K562 (cell line): Measurements from ENCODE around the gene LDLRAD3. TPM values are rescaled to one million over a fixed set of nuclear protein-coding genes. Genes with fewer than 3 reads are reported as not detected.

Experiments used
- CBX2 ChIP-seq: fragments of 200-600 bp; sonication (generic); IDR thresholded peaks from one replicate; pipeline ENCODE4 v1.6.1; 2012; ENCODE audit warnings: mild to moderate bottlenecking, low read length, inconsistent platforms; ENCODE audit not compliant: insufficient read depth, poor library complexity, severe bottlenecking
- CHD4 ChIP-seq: fragments of 200-600 bp; sonication (generic); IDR thresholded peaks from 3 replicates; pipeline ENCODE4 v1.6.1; 2012; ENCODE audit warnings: low read depth, mild to moderate bottlenecking, mixed read lengths, low read length, inconsistent platforms; ENCODE audit not compliant: insufficient read depth, insufficient replicate concordance, poor library complexity, severe bottlenecking
- CTBP1 ChIP-seq: fragments of 450-650 bp; IDR thresholded peaks from 2 replicates; pipeline ENCODE4 v1.6.1; 2016; ENCODE audit warnings: borderline replicate concordance
- DNMT1 ChIP-seq: fragments of 450-650 bp; IDR thresholded peaks from 2 replicates; pipeline ENCODE4 v1.6.1; 2016; ENCODE audit warnings: antibody characterized with exemption, mild to moderate bottlenecking
- FOXK1 ChIP-seq: sonication (generic); formaldehyde crosslinking; IDR thresholded peaks from 2 replicates; pipeline ENCODE4 v1.8.0; 2022; ENCODE audit warnings: missing genetic modification reagents, mild to moderate bottlenecking, borderline replicate concordance
- GABPB1 ChIP-seq: sonication (generic); formaldehyde crosslinking; IDR thresholded peaks from 2 replicates; pipeline ENCODE4 v1.8.0; 2022; ENCODE audit warnings: mild to moderate bottlenecking, missing genetic modification reagents
- GATAD2A ChIP-seq: fragments of 450-650 bp; IDR thresholded peaks from 2 replicates; pipeline ENCODE4 v1.6.1; 2017
- GMEB1 ChIP-seq: fragments of 250-450 bp; sonication (Bioruptor Pico); IDR thresholded peaks from 2 replicates; pipeline ENCODE4 v1.4.0; 2020; ENCODE audit warnings: mild to moderate bottlenecking
- HDGF ChIP-seq: fragments of 450-650 bp; IDR thresholded peaks from 2 replicates; pipeline ENCODE4 v1.6.1; 2016
- NCOA2 ChIP-seq, 2 experiments: fragments of 450-650 bp; IDR thresholded peaks; 2 replicates each; pipeline ENCODE4 v1.6.1; 2018; ENCODE audit warnings: mild to moderate bottlenecking in 2 of 2, moderate library complexity in 1 of 2; ENCODE audit not compliant: partially characterized antibody in 2 of 2
- REST ChIP-seq, 2 experiments: fragments of 450-650 bp; formaldehyde crosslinking in 1 of 2; IDR thresholded peaks; 2 replicates each; pipeline versions ENCODE4 v1.4.0 to v1.6.1; 2014 to 2020; ENCODE audit warnings: mild to moderate bottlenecking in 2 of 2, borderline replicate concordance in 1 of 2, low read depth in 1 of 2
- TCF15 ChIP-seq: fragments of 250-450 bp; sonication (Bioruptor Pico); IDR thresholded peaks from 2 replicates; pipeline ENCODE4 v1.8.0; 2022; ENCODE audit warnings: moderate library complexity, mild to moderate bottlenecking, inconsistent platforms
- ZFX ChIP-seq: sonication (generic); formaldehyde crosslinking; IDR thresholded peaks from 2 replicates; pipeline ENCODE4 v1.8.0; 2022; ENCODE audit warnings: mild to moderate bottlenecking, missing genetic modification reagents, moderate library complexity
- ZNF12 ChIP-seq: sonication (generic); formaldehyde crosslinking; IDR thresholded peaks from 2 replicates; pipeline ENCODE4 v1.4.0; 2020; ENCODE audit warnings: mild to moderate bottlenecking, missing genetic modification reagents
- ZNF175 ChIP-seq: fragments of 200-800 bp; sonication (Bioruptor generic); IDR thresholded peaks from 2 replicates; pipeline ENCODE4 v1.6.1; 2016; ENCODE audit warnings: low read depth, mild to moderate bottlenecking, missing genetic modification characterization, missing compliant biosample characterization
- ZNF263 ChIP-seq: sonication (generic); formaldehyde crosslinking; IDR thresholded peaks from 2 replicates; pipeline ENCODE4 v1.8.0; 2022; ENCODE audit warnings: mild to moderate bottlenecking, missing genetic modification reagents, borderline replicate concordance
- ZNF282 ChIP-seq: sonication (generic); formaldehyde crosslinking; IDR thresholded peaks from 2 replicates; pipeline ENCODE4 v1.8.1; 2023; ENCODE audit warnings: missing genetic modification reagents
- ZNF384 ChIP-seq: IDR thresholded peaks from 2 replicates; pipeline ENCODE4 v1.6.1; 2012; ENCODE audit warnings: low read depth, low read length, improper control_type of control experiment
- polyA plus RNA-seq, 8 experiments: library from polyadenylated mRNA; depleted of rRNA in 4 of 8; stranded (reverse) in 5 of 8; unstranded in 3 of 8; fragments of >200 nt; fragmentation: Nextera tagmentation in 2 of 8; fragmentation: Illumina TruSeq in 1 of 8; extraction: Ambion mirVana in 2 of 8; extraction: Trizol in 1 of 8; gene quantifications; 2 replicates each; pipeline versions ENCODE4 v1.2.1 to v1.2.3, GENCODE V29; 2011 to 2014; ENCODE audit warnings: inconsistent platforms in 1 of 8, missing spikeins in 1 of 8
- total RNA-seq, 7 experiments: library from RNA; depleted of rRNA in 6 of 7; stranded (reverse); fragments of >200 nt in 6 of 7; fragmentation: Illumina TruSeq in 2 of 7; extraction: Trizol in 2 of 7; gene quantifications; 2 replicates each; pipeline versions ENCODE4 v1.2.1 to v1.2.3, GENCODE V29; 2011 to 2021; ENCODE audit warnings: low replicate concordance in 1 of 7

The LDLRAD3 gene
- total and polyA plus RNA-seq, 9 of the 15 experiments (the other 6 are each of a cell fraction or from before 2014, with no cell fraction given), result 0.73 to 7.2 (median 3.5) TPM

DNA sequence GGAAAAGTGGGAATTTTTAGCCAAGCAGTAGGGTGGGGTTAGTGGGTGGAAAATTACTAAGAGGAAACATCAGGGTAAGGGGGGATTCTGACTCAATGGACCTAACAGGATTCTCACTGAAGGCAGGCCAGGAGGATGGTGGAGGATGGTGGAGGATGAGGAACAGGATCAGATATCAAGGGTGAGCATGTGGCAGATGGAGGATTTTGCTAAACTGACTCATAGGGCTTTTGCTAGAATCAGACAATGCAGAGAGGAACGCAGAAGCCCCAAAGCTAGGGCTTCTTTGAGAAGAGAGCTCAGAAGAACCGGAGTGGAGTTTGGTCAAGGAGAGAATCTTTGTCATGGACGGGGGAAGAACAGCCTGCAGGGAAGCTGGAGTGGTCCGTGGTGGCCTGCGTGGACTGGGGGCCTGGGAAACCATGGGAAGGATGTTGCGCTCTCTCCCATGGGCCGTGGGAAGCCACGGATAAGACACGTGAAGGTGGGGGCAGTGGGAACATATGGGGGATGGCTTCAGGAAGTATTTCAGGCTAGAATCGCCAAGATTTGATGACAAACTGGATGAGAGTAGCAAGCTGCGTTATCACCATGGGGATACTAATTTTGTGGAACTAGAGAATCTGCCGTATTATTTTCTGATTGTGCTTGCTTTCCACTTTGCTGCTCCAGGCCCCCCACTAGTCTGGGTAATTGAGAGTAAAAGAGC lies 165.2 kb downstream of the LDLRAD3 start (continued):
- TF ChIP-seq REST (IDR thresholded peaks at IDR 0.05; ENCODE audit: borderline replicate concordance) (no peak), REST (CRISPR knock-in tag; IDR thresholded peaks at IDR 0.05; ENCODE audit: low read depth) (no peak; the same call in 1 of the 2 replicates), DNMT1 (no peak), TCF15 (no peak), ZFX (no peak), CHD4 (no peak), ZNF282 (CRISPR knock-in tag) (no peak), CTBP1 (0 out of 2 replicates have a peak, but pooled peaks have one; percentile 8), NCOA2 (IDR thresholded peaks at IDR 0.05; ENCODE audit: partially characterized antibody in 2 of 2) (no peak), GABPB1 (CRISPR knock-in tag) (no peak), ZNF263 (CRISPR knock-in tag) (0 out of 2 replicates have a peak, but pooled peaks have one; percentile 25), GMEB1 (CRISPR knock-in tag) (no peak), GATAD2A (no peak), ZNF175 (CRISPR knock-in tag) (0 out of 2 replicates have a peak, but pooled peaks have one; percentile 44), CBX2 (no peak), ZNF12 (CRISPR knock-in tag) (no peak), FOXK1 (no peak), ZNF384 (no peak), HDGF (no peak)
